Hematopoietic multipotent progenitor cell treated with erythropoietin and hydrocortisone succinate and interleukin-3 and kit ligand, for 6 days (in vitro differentiated cells): ENCODE results near the gene MVD.

Experiments
- DNase-seq: peaks from one replicate; pipeline ENCODE4 v3.0.0-alpha.2; 2015

Gene MVD

GRCh38 chr16:88697116-88697830 lies 34.4 kb upstream of the MVD start:
- no peak for DNase-seq

GRCh38 chr16:88696441-88696840 lies 33.5 kb upstream of the MVD start:
- DNase-seq = no peak

- DNase-seq = no peak
Observed at GRCh38 chr16:88695753-88696152, 32.9 kb upstream of the MVD start.

GRCh38 chr16:88695218-88695617 lies 32.3 kb upstream of the MVD start:
- DNase-seq = no peak

- no peak for DNase-seq
Observed at GRCh38 chr16:88694221-88695087, 31.6 kb upstream of the MVD start.

GRCh38 chr16:88693420-88694177 lies 30.7 kb upstream of the MVD start:
- no peak for DNase-seq

GRCh38 chr16:88692861-88693260 lies 30.0 kb upstream of the MVD start:
- DNase-seq = no peak

GRCh38 chr16:88691924-88692560 lies 29.2 kb upstream of the MVD start:
- peak; percentile 82 for DNase-seq

- DNase-seq = no peak
Observed at GRCh38 chr16:88691129-88691813, 28.4 kb upstream of the MVD start.

GRCh38 chr16:88690341-88691128 lies 27.6 kb upstream of the MVD start:
- DNase-seq = no peak

- peak; percentile 92 for DNase-seq
Observed at GRCh38 chr16:88688013-88688778, 25.3 kb upstream of the MVD start.

GRCh38 chr16:88687676-88688012 lies 24.8 kb upstream of the MVD start:
- peak; percentile 32 for DNase-seq

GRCh38 chr16:88687254-88687576 lies 24.3 kb upstream of the MVD start:
- no peak for DNase-seq

GRCh38 chr16:88686439-88687253 lies 23.8 kb upstream of the MVD start, which contains the start of gene SNAI3:
SNAI3 (minus strand) TSS chr16:88686507; CDS start chr16:88686406, 101 bp downstream.
- peak; percentile 86 for DNase-seq

- DNase-seq = peak; percentile 57
Observed at GRCh38 chr16:88686062-88686438, 23.2 kb upstream of the MVD start.

- DNase-seq = peak; percentile 56
Observed at GRCh38 chr16:88685156-88686061, 22.5 kb upstream of the MVD start.

- no peak for DNase-seq
Observed at GRCh38 chr16:88684569-88685155, 21.8 kb upstream of the MVD start.

GRCh38 chr16:88681709-88682451 lies 19.0 kb upstream of the MVD start:
- DNase-seq = peak; percentile 76
